Colonic mucosa (tissue), 4 donors: ENCODE data around the gene KIAA2012. TPM values are rescaled to one million over a fixed set of nuclear protein-coding genes. Genes with fewer than 3 reads are reported as not detected.

Source experiments
- DNase-seq: peaks from one replicate; pipeline ENCODE4 v3.0.0-alpha.2; 2020
- H3K27ac ChIP-seq: fragments of 200-600 bp; one replicate; pipeline ENCODE4 v1.8.0; 2021
- H3K27me3 ChIP-seq: fragments of 200-600 bp; one replicate; pipeline ENCODE4 v1.8.0; 2021
- H3K36me3 ChIP-seq: fragments of 200-600 bp; one replicate; pipeline ENCODE4 v1.8.0; 2021
- H3K4me1 ChIP-seq: fragments of 200-600 bp; one replicate; pipeline ENCODE4 v1.8.0; 2021; ENCODE audit warnings: mild to moderate bottlenecking
- H3K4me3 ChIP-seq: fragments of 200-600 bp; one replicate; pipeline ENCODE4 v1.8.0; 2021
- H3K9ac ChIP-seq, 2 donors: one replicate each; pipeline ENCODE4 v1.7.0; 2013; ENCODE audit warnings: control low read depth in 2 of 2, low read depth in 2 of 2, low read length in 2 of 2
- H3K9me3 ChIP-seq: fragments of 200-600 bp; one replicate; pipeline ENCODE4 v1.8.0; 2021
- intact Hi-C: fragments of 100-400 bp; cut with DNase I; formaldehyde crosslinking; loops from one replicate; pipeline ENCODE4 v1.14.1; 2022
- total RNA-seq, 2 donors: library from RNA; stranded (reverse); fragmentation: NEBNext Ultra II Directional in 1 of 2; extraction: Animal tissue kit (Norgen Biotek cat#: 25700) in 1 of 2; gene quantifications; one replicate each; pipeline ENCODE4 v1.2.1, GENCODE V29; 2021
- TF ChIP-seq, protein P1 (sequence below): fragments of 200-600 bp; IDR thresholded peaks from one replicate; pipeline ENCODE4 v1.8.0; 2022; ENCODE audit warnings: antibody characterized with exemption, mild to moderate bottlenecking
- donor health status: healthy.
- donor health status: DM: no; HTN: no; CAD: no.
- donor health status: DM: no; HTN: no; CAD: no.

KIAA2012 gene
- total RNA-seq, 2 donors from 2014 or later = not detected

DNA sequence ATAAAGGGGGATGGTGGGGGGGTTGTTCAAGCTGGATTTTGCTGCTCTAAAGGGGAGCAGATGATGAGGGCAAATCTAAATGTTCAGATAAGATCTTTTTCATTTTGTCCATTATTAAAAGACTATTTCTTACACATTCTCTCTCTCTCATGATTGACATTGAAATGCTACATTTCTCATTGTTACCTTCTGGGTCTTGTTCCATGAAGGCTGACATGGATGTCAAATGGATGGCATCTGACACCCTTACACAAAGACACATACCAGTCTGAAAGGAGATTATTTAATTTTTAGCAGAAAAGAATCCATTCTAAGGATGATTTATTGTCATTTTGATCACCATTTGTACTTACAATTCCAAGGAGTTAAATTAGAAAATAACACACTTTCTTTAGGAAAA lies 28.3 kb upstream of the KIAA2012 start:
- intact Hi-C loops = no loop called here
- Histone ChIP-seq H3K9ac (no peak overlapping the region), H3K36me3 (no peaks in the 10 kb centered on the region), H3K4me1 (no peaks in the 10 kb centered on the region), H3K9me3 (no peaks in the 10 kb centered on the region), H3K27ac (no peak overlapping the region), H3K4me3 (no peak overlapping the region), H3K27me3 (no peaks in the 10 kb centered on the region)
- no peak for DNase-seq
- TF ChIP-seq, protein P1, sequence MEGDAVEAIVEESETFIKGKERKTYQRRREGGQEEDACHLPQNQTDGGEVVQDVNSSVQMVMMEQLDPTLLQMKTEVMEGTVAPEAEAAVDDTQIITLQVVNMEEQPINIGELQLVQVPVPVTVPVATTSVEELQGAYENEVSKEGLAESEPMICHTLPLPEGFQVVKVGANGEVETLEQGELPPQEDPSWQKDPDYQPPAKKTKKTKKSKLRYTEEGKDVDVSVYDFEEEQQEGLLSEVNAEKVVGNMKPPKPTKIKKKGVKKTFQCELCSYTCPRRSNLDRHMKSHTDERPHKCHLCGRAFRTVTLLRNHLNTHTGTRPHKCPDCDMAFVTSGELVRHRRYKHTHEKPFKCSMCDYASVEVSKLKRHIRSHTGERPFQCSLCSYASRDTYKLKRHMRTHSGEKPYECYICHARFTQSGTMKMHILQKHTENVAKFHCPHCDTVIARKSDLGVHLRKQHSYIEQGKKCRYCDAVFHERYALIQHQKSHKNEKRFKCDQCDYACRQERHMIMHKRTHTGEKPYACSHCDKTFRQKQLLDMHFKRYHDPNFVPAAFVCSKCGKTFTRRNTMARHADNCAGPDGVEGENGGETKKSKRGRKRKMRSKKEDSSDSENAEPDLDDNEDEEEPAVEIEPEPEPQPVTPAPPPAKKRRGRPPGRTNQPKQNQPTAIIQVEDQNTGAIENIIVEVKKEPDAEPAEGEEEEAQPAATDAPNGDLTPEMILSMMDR = no peak

DNA sequence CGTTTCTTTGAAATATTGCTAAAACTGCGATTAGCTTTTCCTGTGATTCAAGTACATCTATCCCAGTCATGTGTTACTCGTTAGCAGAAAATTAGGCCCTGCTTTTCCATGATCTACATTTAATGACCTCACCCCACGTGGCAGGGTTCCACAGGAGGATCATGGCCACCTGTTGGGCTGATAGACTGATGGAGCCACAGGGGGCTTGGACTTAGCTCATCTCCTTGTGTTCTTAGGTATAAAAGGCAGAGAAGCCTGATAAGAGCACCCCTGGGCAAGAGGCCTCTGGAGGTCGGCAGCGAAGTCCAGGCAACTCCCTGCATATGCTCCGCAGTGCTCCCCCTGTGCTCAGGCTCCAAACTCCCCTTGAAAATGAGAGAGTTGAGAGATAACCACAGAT lies 26.5 kb upstream of the KIAA2012 start:
- no peak for DNase-seq
- Histone ChIP-seq H3K4me3 (no peak overlapping the region), H3K36me3 (no peaks in the 10 kb centered on the region), H3K27ac (no peak overlapping the region), H3K4me1 (no peaks in the 10 kb centered on the region), H3K27me3 (no peaks in the 10 kb centered on the region), H3K9ac (no peak overlapping the region), H3K9me3 (no peaks in the 10 kb centered on the region)
- intact Hi-C loops = no loop called here
- TF ChIP-seq, protein P1 = no peak

DNA sequence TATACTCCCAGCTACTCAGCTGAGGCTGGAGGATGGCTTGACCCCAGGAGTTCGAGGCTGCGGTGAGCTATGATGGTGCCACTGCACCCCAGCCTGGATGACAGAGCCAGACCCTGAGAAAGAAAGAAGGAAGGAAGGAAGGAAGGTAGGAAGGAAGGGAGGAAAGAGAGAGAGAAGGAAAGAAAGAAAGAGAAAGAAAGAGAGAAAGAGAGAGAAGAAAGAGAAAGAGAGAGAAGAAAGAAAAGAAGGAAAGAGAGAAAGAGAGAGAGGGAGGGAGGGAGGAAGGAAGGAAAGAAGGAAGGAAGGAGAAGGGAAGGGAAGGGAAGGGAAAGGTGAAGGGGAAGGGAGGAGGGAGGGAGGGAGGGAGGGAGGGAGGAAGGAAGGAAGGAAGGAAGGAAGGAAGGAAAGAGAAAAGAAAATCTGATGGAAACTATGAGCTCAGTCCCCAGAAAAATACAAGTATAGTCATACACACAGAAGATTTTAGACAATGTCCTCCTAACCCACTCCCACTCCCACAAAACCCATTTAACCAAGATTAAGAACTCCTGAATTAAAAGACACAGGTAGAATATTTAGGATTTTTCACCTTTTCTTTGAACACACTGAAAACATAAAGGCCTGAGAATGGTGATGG lies 23.8 kb upstream of the KIAA2012 start:
- Histone ChIP-seq H3K27me3 (no peaks in the 10 kb centered on the region), H3K36me3 (no peaks in the 10 kb centered on the region), H3K9me3 (no peaks in the 10 kb centered on the region), H3K4me3 (no peak overlapping the region), H3K4me1 (no peaks in the 10 kb centered on the region), H3K9ac (no peak overlapping the region), H3K27ac (no peak overlapping the region)
- DNase-seq = no peak
- intact Hi-C loops = no loop called here
- TF ChIP-seq, protein P1 = no peak

DNA sequence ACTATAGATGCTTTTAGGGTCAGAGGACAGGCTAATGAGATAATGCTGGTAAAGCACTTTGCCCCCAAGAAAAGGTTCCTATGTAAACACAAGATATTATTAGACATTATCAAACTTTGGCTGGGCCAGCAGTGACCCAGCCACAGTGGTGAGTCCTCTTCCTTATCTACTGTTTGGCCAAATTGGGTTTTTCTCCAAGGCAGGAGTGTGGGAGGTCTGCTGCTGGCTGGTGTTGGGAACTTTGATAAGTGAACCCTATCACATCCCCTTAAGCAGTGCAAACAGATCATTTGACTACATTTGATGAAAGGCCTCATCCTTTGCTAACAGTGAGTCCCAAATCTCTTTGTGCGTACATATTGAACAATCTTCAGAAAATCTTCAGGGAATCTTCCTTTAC lies 23.2 kb upstream of the KIAA2012 start:
- Histone ChIP-seq H3K27me3 (no peaks in the 10 kb centered on the region), H3K4me1 (no peaks in the 10 kb centered on the region), H3K9me3 (no peaks in the 10 kb centered on the region), H3K36me3 (no peaks in the 10 kb centered on the region), H3K9ac (no peak overlapping the region), H3K4me3 (no peak overlapping the region), H3K27ac (no peak overlapping the region)
- intact Hi-C loops = loop anchor here (10.0 kb wide), 1 partner anchor 195 kb away; no protein-coding TSS in a partner anchor
- DNase-seq = no peak
- TF ChIP-seq, protein P1 = no peak

DNA sequence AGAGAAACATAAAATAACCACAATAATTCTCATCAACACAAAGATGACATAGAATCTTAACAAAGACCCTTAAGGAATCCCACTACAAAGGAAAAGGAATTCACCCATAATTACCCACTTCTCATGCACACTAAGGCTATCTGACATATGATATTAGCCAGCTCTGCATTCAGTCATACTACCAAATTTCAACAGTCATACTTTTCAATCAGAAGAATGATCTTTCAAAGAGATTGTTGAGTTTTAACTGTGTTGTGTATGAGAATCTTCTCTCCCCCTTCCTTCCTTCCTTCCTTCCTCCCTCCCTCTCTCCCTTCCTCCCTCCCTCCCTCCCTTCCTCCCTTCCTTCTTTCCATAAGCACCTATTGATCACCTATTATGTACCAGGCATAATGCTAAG lies 22.4 kb upstream of the KIAA2012 start:
- intact Hi-C loops = loop anchor here (10.0 kb wide), 1 partner anchor 196 kb away; no protein-coding TSS in a partner anchor
- Histone ChIP-seq H3K27ac (no peak overlapping the region), H3K36me3 (no peaks in the 10 kb centered on the region), H3K27me3 (no peaks in the 10 kb centered on the region), H3K4me3 (no peak overlapping the region), H3K4me1 (no peaks in the 10 kb centered on the region), H3K9me3 (no peaks in the 10 kb centered on the region), H3K9ac (no peak overlapping the region)
- TF ChIP-seq, protein P1 = no peak
- no peak for DNase-seq
